BJ (cell line): ENCODE data around the gene MDGA2. TPM values are rescaled to one million over a fixed set of nuclear protein-coding genes. Genes with fewer than 3 reads are reported as not detected.

Experiments used
- CTCF ChIA-PET: fragments of 350-600 bp; formaldehyde crosslinking; extraction: SDS; loops from one replicate; lab custom pipeline; 2021; ENCODE audit warnings: antibody characterized with exemption, inconsistent platforms; lab: Yijun Ruan, JAX
- POLR2A ChIA-PET: fragments of 300-600 bp; sonication (Branson Sonifier 250); formaldehyde crosslinking; extraction: SDS; loops from one replicate; lab custom pipeline; 2021; ENCODE audit warnings: antibody characterized with exemption; lab: Charles Lee
- DNase-seq: peaks from one replicate; pipeline ENCODE4 v3.0.0-alpha.2; 2011; ENCODE audit warnings: low read depth
- H3K27me3 ChIP-seq: 2 replicates; pipeline ENCODE4 v1.6.0; 2011; ENCODE audit warnings: low read length; ENCODE audit not compliant: control insufficient read depth, insufficient read depth
- H3K36me3 ChIP-seq: 2 replicates; pipeline ENCODE4 v1.5.1; 2011; ENCODE audit warnings: low read length; ENCODE audit not compliant: control insufficient read depth, insufficient read depth
- H3K4me3 ChIP-seq: 2 replicates; pipeline ENCODE4 v1.5.1; 2011; ENCODE audit warnings: low read depth, mild to moderate bottlenecking, control low read depth, low read length
- polyA plus RNA-seq: library from polyadenylated mRNA; depleted of rRNA; stranded (reverse); fragments of >200 nt; gene quantifications from 2 replicates; pipeline ENCODE4 v1.2.3, GENCODE V29; 2011
- TF ChIP-seq, protein P1 (sequence below): IDR thresholded peaks from 2 replicates; pipeline ENCODE4 v1.5.1; 2011; ENCODE audit warnings: low read depth, mild to moderate bottlenecking, control low read depth, inconsistent platforms, low read length, moderate library complexity; ENCODE audit not compliant: insufficient read depth

The MDGA2 gene
- polyA plus RNA-seq, 1 experiment: not detected

- ChIA-PET POLR2A (no interaction called here), CTCF (no interaction called here)
- TF ChIP-seq, protein P1, sequence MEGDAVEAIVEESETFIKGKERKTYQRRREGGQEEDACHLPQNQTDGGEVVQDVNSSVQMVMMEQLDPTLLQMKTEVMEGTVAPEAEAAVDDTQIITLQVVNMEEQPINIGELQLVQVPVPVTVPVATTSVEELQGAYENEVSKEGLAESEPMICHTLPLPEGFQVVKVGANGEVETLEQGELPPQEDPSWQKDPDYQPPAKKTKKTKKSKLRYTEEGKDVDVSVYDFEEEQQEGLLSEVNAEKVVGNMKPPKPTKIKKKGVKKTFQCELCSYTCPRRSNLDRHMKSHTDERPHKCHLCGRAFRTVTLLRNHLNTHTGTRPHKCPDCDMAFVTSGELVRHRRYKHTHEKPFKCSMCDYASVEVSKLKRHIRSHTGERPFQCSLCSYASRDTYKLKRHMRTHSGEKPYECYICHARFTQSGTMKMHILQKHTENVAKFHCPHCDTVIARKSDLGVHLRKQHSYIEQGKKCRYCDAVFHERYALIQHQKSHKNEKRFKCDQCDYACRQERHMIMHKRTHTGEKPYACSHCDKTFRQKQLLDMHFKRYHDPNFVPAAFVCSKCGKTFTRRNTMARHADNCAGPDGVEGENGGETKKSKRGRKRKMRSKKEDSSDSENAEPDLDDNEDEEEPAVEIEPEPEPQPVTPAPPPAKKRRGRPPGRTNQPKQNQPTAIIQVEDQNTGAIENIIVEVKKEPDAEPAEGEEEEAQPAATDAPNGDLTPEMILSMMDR: no peak
- no peak for DNase-seq
- Histone ChIP-seq H3K27me3 (no peaks in the 10 kb centered on the region), H3K36me3 (no peaks in the 10 kb centered on the region), H3K4me3 (no peak overlapping the region)
Measured at GRCh38 chr14:47549886-47550285, 125.5 kb downstream of the MDGA2 start.

GRCh38 chr14:47543459-47543858 lies 131.9 kb downstream of the MDGA2 start:
- TF ChIP-seq, protein P1: no peak
- H3K36me3 ChIP-seq: no peaks in the 10 kb centered on the region
- H3K27me3 ChIP-seq: no peaks in the 10 kb centered on the region
- POLR2A ChIA-PET: no interaction called here
- CTCF ChIA-PET: no interaction called here
- no peak overlapping the region for H3K4me3 ChIP-seq
- DNase-seq: no peak

GRCh38 chr14:47541662-47542061 lies 133.7 kb downstream of the MDGA2 start:
- H3K4me3 ChIP-seq: no peak overlapping the region
- H3K36me3 ChIP-seq: no peaks in the 10 kb centered on the region
- POLR2A ChIA-PET: no interaction called here
- DNase-seq: no peak
- H3K27me3 ChIP-seq: no peaks in the 10 kb centered on the region
- CTCF ChIA-PET: no interaction called here
- TF ChIP-seq, protein P1: no peak

DNA sequence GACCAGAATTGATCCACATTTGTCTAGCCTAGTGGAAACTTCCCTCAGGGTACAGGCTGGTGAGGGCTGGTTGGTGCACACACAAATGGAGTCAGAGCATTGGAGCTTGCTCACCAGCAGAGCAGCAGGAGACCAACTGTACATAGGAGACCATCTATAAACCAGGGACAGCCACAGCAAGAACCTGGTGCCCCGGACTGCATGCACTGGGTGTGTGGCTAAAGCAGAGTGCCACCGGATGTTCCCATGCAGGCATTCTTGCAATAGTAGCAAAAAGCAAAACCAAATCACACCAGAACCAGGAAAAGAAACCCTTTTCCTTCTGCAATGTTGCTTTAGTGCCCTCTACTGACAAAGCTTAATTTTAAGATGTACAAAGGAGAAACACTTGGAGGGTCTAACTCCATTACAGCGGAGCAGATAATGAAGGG lies 136.4 kb downstream of the MDGA2 start:
- ChIA-PET CTCF (no interaction called here), POLR2A (no interaction called here)
- no peaks in the 10 kb centered on the region for H3K36me3 ChIP-seq
- TF ChIP-seq, protein P1: no peak
- no peaks in the 10 kb centered on the region for H3K27me3 ChIP-seq
- DNase-seq: no peak
- no peak overlapping the region for H3K4me3 ChIP-seq

DNA sequence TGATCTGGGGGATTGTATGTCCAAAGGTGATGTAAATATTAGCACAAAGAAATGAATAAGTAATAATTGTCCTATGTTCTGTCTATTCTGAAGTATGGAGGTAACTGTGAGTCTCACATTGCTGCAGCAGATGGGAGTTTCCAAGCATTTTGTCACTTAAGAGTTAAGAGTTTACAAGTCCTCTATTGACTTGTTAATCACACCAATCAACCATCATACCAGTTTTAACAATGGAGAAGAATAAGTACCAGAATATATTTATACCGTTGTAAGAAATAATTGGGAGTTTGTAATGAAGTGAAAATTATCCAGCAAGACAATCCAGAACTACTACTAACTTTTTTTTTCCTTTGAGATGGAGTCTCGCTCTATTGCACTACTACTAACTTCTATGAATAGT lies 139.1 kb downstream of the MDGA2 start:
- POLR2A ChIA-PET: no interaction called here
- TF ChIP-seq, protein P1: no peak
- H3K4me3 ChIP-seq: no peak overlapping the region
- H3K27me3 ChIP-seq: no peaks in the 10 kb centered on the region
- DNase-seq: no peak
- CTCF ChIA-PET: no interaction called here
- no peaks in the 10 kb centered on the region for H3K36me3 ChIP-seq
